ENCODE data around the gene SCNN1A. TPM values are rescaled to one million over a fixed set of nuclear protein-coding genes. Genes with fewer than 3 reads are reported as not detected.

SCNN1A gene
- total RNA-seq, 2 experiments from 2014 or later, result 1.1 to 2.0 TPM

GRCh38 chr12:6394398-6394797, 19.0 kb upstream of the SCNN1A start:
- intact Hi-C loops (cut with DNase I, micrococcal nuclease), result no loop called here
- Mint-ChIP-seq H3K9me3 (no peaks in the 10 kb centered on the region), H3K4me1 (ENCODE audit: low read depth) (no peaks in the 10 kb centered on the region), H3K36me3 (ENCODE audit: low read depth) (no peaks in the 10 kb centered on the region), H3K4me3 (no peak overlapping the region), H3K27ac (no peak overlapping the region), H3K27me3 (no peaks in the 10 kb centered on the region)
- no peak for ATAC-seq (ENCODE audit: poor library complexity)
- CTCF ChIA-PET, result no interaction called here
- Histone ChIP-seq H3K27ac (ENCODE audit: low read depth in 1 of 2, low read length in 2 of 2) (no peak overlapping the region), H3K4me3 (ENCODE audit: low read length) (no peak overlapping the region), H3K27me3 (ENCODE audit: control insufficient read depth in 1 of 2, insufficient read depth in 2 of 2, low read length in 2 of 2) (no peaks in the 10 kb centered on the region), H3K4me1 (ENCODE audit: insufficient read depth, low read length) (no peaks in the 10 kb centered on the region), H3K36me3 (ENCODE audit: insufficient read depth, low read length) (no peaks in the 10 kb centered on the region), H3K9me3 (ENCODE audit: control insufficient read depth in 1 of 2, insufficient read depth in 1 of 2, low read length in 2 of 2) (no peaks in the 10 kb centered on the region)
- no peak for TF ChIP-seq CTCF (IDR thresholded peaks at IDR 0.05)
- POLR2A ChIA-PET, result no interaction called here
- no peak for DNase-seq

DNA sequence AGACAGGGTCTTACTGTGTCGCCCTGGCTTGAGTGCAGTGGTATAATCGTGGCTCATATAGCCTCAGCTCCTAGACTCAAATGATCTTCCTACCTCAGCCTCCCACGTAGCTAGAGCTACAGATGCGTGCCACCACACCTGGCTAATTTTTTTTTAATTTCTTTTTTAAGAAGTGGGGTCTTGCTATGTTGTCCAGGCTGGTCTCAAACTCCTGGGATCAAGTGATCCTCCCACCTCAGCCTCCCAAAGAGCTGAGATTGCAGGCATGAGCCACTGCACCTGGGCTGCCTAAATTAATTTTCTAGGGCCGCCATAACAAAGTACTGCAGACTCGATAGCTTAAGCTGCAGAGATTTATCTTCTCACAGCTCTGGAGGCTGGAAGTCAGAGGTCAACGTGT, 17.7 kb upstream of the SCNN1A start:
- POLR2A ChIA-PET, result no interaction called here
- intact Hi-C loops (cut with DNase I, micrococcal nuclease), result no loop called here
- Histone ChIP-seq H3K4me1 (ENCODE audit: insufficient read depth, low read length) (no peaks in the 10 kb centered on the region), H3K27ac (ENCODE audit: low read depth in 1 of 2, low read length in 2 of 2) (no peak overlapping the region), H3K9me3 (ENCODE audit: control insufficient read depth in 1 of 2, insufficient read depth in 1 of 2, low read length in 2 of 2) (no peaks in the 10 kb centered on the region), H3K36me3 (ENCODE audit: insufficient read depth, low read length) (no peaks in the 10 kb centered on the region), H3K4me3 (ENCODE audit: low read length) (no peak overlapping the region), H3K27me3 (ENCODE audit: control insufficient read depth in 1 of 2, insufficient read depth in 2 of 2, low read length in 2 of 2) (no peaks in the 10 kb centered on the region)
- CTCF ChIA-PET, result no interaction called here
- no peaks in the 10 kb centered on the region for H3K36me3 Mint-ChIP-seq (ENCODE audit: low read depth)
- no peaks in the 10 kb centered on the region for H3K27me3 Mint-ChIP-seq
- H3K9me3 Mint-ChIP-seq, result no peaks in the 10 kb centered on the region
- TF ChIP-seq CTCF (IDR thresholded peaks at IDR 0.05), result no peak
- no peak overlapping the region for H3K27ac Mint-ChIP-seq
- no peak overlapping the region for H3K4me3 Mint-ChIP-seq
- ATAC-seq (ENCODE audit: poor library complexity), result no peak
- no peak for DNase-seq
- H3K4me1 Mint-ChIP-seq (ENCODE audit: low read depth), result no peaks in the 10 kb centered on the region

GRCh38 chr12:6392504-6392903, 17.1 kb upstream of the SCNN1A start:
- DNase-seq (no peak), ATAC-seq (ENCODE audit: poor library complexity) (no peak)
- Mint-ChIP-seq H3K36me3 (ENCODE audit: low read depth) (no peaks in the 10 kb centered on the region), H3K27ac (no peak overlapping the region), H3K27me3 (no peaks in the 10 kb centered on the region), H3K4me1 (ENCODE audit: low read depth) (no peaks in the 10 kb centered on the region), H3K4me3 (no peak overlapping the region), H3K9me3 (no peaks in the 10 kb centered on the region)
- no peak overlapping the region for H3K27ac ChIP-seq (ENCODE audit: low read depth in 1 of 2, low read length in 2 of 2)
- no peaks in the 10 kb centered on the region for H3K4me1 ChIP-seq (ENCODE audit: insufficient read depth, low read length)
- ChIA-PET CTCF (no interaction called here), POLR2A (interaction anchor here (0.7 kb wide), 1 partner anchor 69 kb away, joined by 3 read pairs; no protein-coding TSS in a partner anchor)
- no peak for TF ChIP-seq CTCF (IDR thresholded peaks at IDR 0.05)
- H3K9me3 ChIP-seq (ENCODE audit: control insufficient read depth in 1 of 2, insufficient read depth in 1 of 2, low read length in 2 of 2), result no peaks in the 10 kb centered on the region
- intact Hi-C loops (cut with DNase I, micrococcal nuclease), result no loop called here
- no peaks in the 10 kb centered on the region for H3K36me3 ChIP-seq (ENCODE audit: insufficient read depth, low read length)
- H3K4me3 ChIP-seq (ENCODE audit: low read length), result no peak overlapping the region
- H3K27me3 ChIP-seq (ENCODE audit: control insufficient read depth in 1 of 2, insufficient read depth in 2 of 2, low read length in 2 of 2), result no peaks in the 10 kb centered on the region
